ENCODE results near the gene KIF5A. TPM values are rescaled to one million over a fixed set of nuclear protein-coding genes. Genes with fewer than 3 reads are reported as not detected.
"Not testable (repeated sequence)": the region's sequence is repeated elsewhere in the genome, so short reads cannot be mapped to it uniquely, and the experiment has no call there.

KIF5A gene
- total RNA-seq, 4 donors from 2014 or later = 2.1 to 3.2 (median 2.4) TPM

- peaks cover 8 to 13% (median 12%) of the 10 kb centered on the region in 4 donors for H3K4me1 ChIP-seq
- peaks cover 0 to 15% (median 3%) of the 10 kb centered on the region in 4 donors for H3K27me3 ChIP-seq
- 92% methylated on average over 2 of the region's 2 CpGs for WGBS
- intact Hi-C loops (cut with DNase I) = no loop called here
- H3K27ac ChIP-seq (replicated peaks in 1 of 4) = no peak overlapping the region
- no peaks in the 10 kb centered on the region for H3K36me3 ChIP-seq
- DNase-seq (ENCODE audit: extremely low spot score) = no peak
- H3K4me3 ChIP-seq = no peak overlapping the region
- no peaks in the 10 kb centered on the region for H3K9me3 ChIP-seq
- TF ChIP-seq POLR2AphosphoS5 (IDR thresholded peaks at IDR 0.05) (no peak), CTCF (IDR thresholded peaks at IDR 0.05) (no peak), POLR2A (IDR thresholded peaks at IDR 0.05; ENCODE audit: low read depth) (no peak), EP300 (IDR thresholded peaks at IDR 0.05) (no peak)
These were observed 4.6 kb downstream of the KIF5A start for GRCh38 chr12:57554453-57554852.

GRCh38 chr12:57554897-57555296, 5.1 kb downstream of the KIF5A start:
- Histone ChIP-seq H3K27ac (replicated peaks in 1 of 4) (no peak overlapping the region), H3K4me1 (peaks cover 4 to 9% (median 8%) of the 10 kb centered on the region in 4 donors), H3K4me3 (no peak overlapping the region), H3K9me3 (no peaks in the 10 kb centered on the region), H3K27me3 (peaks cover 0 to 10% (median 2%) of the 10 kb centered on the region in 4 donors), H3K36me3 (no peaks in the 10 kb centered on the region)
- no peak for DNase-seq (ENCODE audit: extremely low spot score)
- WGBS = 100% methylated on average over 1 of the region's 1 CpG
- intact Hi-C loops (cut with DNase I) = no loop called here
- no peak for TF ChIP-seq CTCF (IDR thresholded peaks at IDR 0.05)
- no peak for TF ChIP-seq EP300 (IDR thresholded peaks at IDR 0.05)
- TF ChIP-seq POLR2A (IDR thresholded peaks at IDR 0.05; ENCODE audit: low read depth) = no peak
- TF ChIP-seq POLR2AphosphoS5 (IDR thresholded peaks at IDR 0.05) = no peak

GRCh38 chr12:57558864-57559263, 9.0 kb downstream of the KIF5A start:
- Histone ChIP-seq H3K27me3 (no peaks in the 10 kb centered on the region), H3K36me3 (no peaks in the 10 kb centered on the region), H3K27ac (replicated peaks in 1 of 4) (no peak overlapping the region), H3K9me3 (no peaks in the 10 kb centered on the region), H3K4me3 (no peak overlapping the region), H3K4me1 (no peaks in the 10 kb centered on the region)
- intact Hi-C loops (cut with DNase I) = no loop called here
- DNase-seq (ENCODE audit: extremely low spot score) = no peak
- 89% methylated on average over 4 of the region's 4 CpGs for WGBS
- TF ChIP-seq EP300 (IDR thresholded peaks at IDR 0.05) = no peak
- TF ChIP-seq POLR2AphosphoS5 (IDR thresholded peaks at IDR 0.05) = no peak
- no peak for TF ChIP-seq POLR2A (IDR thresholded peaks at IDR 0.05; ENCODE audit: low read depth)
- no peak for TF ChIP-seq CTCF (IDR thresholded peaks at IDR 0.05)

GRCh38 chr12:57560516-57560915, 10.7 kb downstream of the KIF5A start:
- Histone ChIP-seq H3K27me3 (no peaks in the 10 kb centered on the region), H3K4me3 (no peak overlapping the region), H3K36me3 (peaks cover 0 to 3% (median 0%) of the 10 kb centered on the region in 4 donors), H3K4me1 (no peaks in the 10 kb centered on the region), H3K27ac (replicated peaks in 1 of 4) (no peak overlapping the region), H3K9me3 (no peaks in the 10 kb centered on the region)
- intact Hi-C loops (cut with DNase I) = no loop called here
- DNase-seq (ENCODE audit: extremely low spot score) = no peak
- 94% methylated on average over 2 of the region's 2 CpGs for WGBS
- no peak for TF ChIP-seq CTCF (IDR thresholded peaks at IDR 0.05)
- TF ChIP-seq EP300 (IDR thresholded peaks at IDR 0.05) = no peak
- no peak for TF ChIP-seq POLR2AphosphoS5 (IDR thresholded peaks at IDR 0.05)
- TF ChIP-seq POLR2A (IDR thresholded peaks at IDR 0.05; ENCODE audit: low read depth) = no peak

- H3K36me3 ChIP-seq; H3K4me3 ChIP-seq; DNase-seq (ENCODE audit: extremely low spot score); H3K9me3 ChIP-seq; H3K27me3 ChIP-seq; intact Hi-C loops (cut with DNase I); H3K4me1 ChIP-seq; H3K27ac ChIP-seq (replicated peaks in 1 of 4): not testable (repeated sequence)
- 86% methylated on average over 1 of the region's 1 CpG for WGBS
These were observed 11.3 kb downstream of the KIF5A start for GRCh38 chr12:57561117-57561516.

Measured in esophagus muscularis mucosa (tissue), 4 donors.